ENCODE measurements around the gene ZP2. TPM values are rescaled to one million over a fixed set of nuclear protein-coding genes. Genes with fewer than 3 reads are reported as not detected.
"Not testable (repeated sequence)": the region's sequence is repeated elsewhere in the genome, so short reads cannot be mapped to it uniquely, and the experiment has no call there.

The ZP2 gene
- polyA plus RNA-seq, 3 donors = not detected

DNA sequence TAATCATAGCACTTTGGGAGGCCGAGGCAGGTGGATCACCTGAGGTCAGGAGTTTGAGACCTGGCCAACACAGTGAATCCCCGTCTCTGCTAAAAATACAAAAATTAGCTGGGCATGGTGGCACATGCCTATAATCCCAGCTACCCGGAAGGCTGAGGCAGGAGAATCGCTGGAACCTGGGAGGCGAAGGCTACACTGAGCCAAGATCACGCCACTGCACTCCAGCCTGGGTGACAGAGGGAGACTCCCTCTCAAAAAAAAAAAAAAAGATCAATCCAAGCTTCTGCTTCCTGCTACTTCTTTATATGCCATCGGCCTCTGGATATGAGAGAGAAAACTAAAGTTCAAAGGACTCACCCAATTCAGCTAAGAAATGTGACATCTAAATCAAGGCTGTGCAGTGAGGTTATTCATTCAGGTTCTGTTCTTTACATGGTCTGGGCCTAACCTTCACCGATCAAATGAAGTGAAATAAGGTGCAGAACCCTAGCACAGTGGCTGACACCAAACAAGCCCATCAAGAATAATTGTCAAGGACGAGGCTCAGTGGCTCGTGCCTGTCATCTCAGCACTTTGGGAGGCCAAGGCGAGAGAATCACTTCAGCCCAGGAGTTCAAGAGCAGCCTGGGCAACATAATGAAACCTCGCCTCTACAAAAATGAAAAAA, 25.6 kb downstream of the ZP2 start:
- 82 to 90% (median 86%) methylated on average over 12 of the region's 12 CpGs for WGBS, 3 donors
- H3K27ac ChIP-seq (ENCODE audit: low read depth, low read length) = no peak overlapping the region

DNA sequence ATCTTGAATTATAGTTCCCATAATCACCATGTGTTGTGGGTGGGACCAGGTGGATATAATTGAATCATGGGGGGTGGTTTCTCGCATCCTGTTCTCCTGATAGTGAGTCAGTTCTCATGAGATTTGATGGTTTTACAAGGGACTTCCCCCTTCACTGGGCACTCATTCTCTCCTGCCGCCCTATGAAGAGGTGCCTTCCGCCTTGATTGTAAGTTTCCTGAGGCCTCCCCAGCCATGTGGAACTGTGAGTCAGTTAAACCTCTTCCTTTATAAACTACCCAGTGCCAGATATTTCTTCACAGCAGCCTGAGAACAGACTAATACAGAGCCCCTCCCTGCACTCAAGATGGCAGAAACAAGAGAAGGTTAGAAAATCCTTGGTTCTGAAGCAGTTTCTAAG, 26.5 kb downstream of the ZP2 start:
- no peak overlapping the region for H3K27ac ChIP-seq (ENCODE audit: low read depth, low read length)
- WGBS, 3 donors = 75 to 83% (median 81%) methylated on average over 3 of the region's 3 CpGs

DNA sequence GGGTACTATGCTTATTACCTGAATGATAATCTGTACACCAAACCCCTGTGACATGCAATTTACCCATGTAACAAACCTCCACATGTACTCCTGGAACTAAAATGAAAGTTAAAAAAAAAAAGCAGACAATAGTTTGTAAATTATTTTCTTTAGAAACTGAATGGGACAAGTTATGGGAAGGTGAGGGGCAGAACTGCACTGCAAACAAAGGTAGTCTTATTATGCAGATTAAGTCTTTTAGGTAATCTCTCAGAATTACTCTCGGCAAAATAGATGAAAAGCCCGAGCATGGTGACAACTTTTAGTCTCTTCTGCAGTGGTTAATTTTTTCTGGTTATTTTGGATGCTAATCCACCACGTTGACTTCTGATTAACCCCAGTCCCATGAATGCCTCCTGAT, 27.4 kb downstream of the ZP2 start:
- WGBS, 3 donors = 78 to 91% (median 89%) methylated on average over 3 of the region's 3 CpGs
- H3K27ac ChIP-seq (ENCODE audit: low read depth, low read length) = no peak overlapping the region

DNA sequence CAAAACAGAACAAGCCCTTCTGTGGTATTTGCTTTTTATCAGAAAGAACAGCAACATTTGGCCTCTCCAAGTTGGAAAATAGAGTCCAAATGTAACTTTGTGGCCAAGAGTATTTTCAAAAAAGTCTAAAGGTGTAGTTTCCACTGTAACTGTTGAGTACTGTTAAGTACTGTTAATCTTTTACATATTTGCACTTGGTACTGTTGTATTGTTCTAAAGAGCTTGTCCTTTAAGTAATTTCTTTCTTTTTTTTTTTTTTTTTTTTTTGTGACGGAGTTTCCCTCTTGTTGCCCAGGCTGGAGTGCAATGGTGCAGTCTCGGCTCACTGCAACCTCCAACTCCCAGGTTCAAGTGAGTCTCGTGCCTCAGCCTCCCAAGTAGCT, 31.4 kb downstream of the ZP2 start:
- 78 to 90% (median 90%) methylated on average over 2 to 3 of the region's 3 CpGs for WGBS, 3 donors
- no peak overlapping the region for H3K27ac ChIP-seq (ENCODE audit: low read depth, low read length)

DNA sequence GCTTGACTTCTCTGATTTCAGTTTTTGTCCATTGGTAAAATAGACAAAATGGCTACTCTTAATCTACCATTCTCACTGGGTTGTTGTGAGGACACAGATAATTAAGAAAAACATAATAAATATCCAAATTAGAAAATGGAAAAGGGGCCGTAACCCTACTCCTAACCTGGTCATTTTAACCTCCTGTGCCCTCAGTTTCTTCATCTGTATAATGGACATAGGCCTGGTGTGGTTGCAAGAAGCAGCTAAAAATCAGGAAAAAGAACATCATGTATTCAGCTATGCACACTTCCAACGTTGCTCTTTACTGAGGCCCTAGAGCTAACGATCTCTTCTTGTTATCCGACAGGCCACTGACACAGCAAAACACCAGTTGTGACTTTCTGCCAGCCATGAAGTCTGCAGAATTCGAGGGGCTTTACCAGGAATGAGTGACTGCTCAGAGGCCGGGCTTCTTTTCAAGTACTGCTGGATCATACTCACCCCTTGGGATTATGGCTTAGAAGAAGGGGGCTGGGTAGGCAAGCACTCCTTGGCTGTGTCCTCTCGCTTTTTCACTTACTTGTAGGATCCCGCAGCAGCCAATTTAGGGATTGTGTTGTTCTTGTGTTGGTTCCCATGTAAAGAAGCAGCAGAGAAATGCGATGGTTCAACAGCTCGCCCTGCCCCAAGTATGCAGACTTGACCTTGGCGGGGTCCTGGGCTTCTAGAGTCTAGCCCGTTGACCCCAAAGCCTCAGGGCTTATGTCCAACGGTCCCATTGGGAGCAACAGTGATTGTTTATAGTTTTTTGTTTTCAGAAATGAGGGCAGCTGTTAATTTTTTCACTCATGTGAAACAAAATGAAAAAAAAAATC, 32.0 kb downstream of the ZP2 start:
- WGBS, 3 donors = 56 to 88% (median 76%) methylated on average over 13 of the region's 13 CpGs
- no peak overlapping the region for H3K27ac ChIP-seq (ENCODE audit: low read depth, low read length)

DNA sequence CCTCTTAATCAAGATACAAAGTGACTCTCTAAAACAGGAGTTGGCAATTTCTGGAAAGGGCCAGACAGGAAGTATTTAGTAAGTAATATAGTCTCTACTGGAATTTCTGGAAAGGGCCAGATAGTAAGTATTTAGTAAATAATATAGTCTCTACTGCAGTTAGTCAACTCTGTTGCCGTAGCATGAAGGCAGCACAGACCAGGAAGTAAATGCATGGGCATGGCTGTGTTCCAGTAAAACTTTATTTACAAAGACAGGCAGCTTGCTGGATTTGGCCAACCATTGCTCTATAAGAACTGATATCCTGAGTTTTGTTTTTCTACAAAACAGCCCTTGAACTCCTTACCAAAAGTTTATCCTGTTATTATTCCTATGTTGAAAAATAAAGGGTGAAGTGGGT, 36.0 kb downstream of the ZP2 start:
- no peak overlapping the region for H3K27ac ChIP-seq (ENCODE audit: low read depth, low read length)
- WGBS, 3 donors = 39 to 94% (median 90%) methylated on average over 1 of the region's 1 CpG

DNA sequence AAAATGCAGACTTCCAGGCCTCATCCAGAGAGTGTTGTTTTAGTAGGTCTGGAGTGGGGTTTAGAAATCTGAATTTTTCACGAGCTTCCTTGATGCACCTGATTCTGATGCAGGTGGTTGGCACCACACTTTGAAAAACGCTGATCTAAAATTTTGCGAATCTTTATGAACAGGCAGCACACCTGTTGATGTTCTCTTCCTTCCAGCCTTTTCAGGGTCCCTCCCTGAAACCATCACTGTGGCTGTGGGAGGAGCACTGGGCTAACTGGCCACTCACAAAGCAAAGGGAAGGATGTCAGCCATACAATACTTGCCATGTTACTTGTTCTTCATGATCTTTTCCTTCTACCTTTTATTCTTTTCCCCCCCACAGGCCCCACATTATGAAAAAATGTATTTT, 38.7 kb downstream of the ZP2 start:
- 91 to 97% (median 97%) methylated on average over 3 of the region's 3 CpGs for WGBS, 3 donors
- H3K27ac ChIP-seq (ENCODE audit: low read depth, low read length) = no peak overlapping the region

DNA sequence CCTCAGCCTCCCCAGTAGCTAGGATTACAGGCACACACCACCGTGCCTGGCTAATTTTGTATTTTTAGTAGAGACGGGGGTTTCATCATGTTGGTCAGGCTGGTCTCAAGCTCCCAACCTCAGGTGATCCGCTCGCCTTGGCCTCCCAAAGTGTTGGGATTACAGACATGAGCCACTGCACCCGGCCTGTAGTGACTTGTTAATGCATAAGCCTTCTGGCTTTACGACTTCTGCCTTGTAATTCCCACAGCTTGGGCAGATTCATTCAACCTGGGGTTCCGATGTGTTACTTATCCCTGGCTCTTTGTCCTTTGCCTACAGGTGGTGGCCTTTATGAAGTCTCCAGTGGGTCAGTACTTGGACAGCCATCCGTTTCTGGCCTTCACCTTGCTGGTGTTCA, 41.3 kb downstream of the ZP2 start:
- H3K27ac ChIP-seq (ENCODE audit: low read depth, low read length) = not testable (repeated sequence)
- 91 to 97% (median 95%) methylated on average over 8 of the region's 8 CpGs for WGBS, 3 donors

DNA sequence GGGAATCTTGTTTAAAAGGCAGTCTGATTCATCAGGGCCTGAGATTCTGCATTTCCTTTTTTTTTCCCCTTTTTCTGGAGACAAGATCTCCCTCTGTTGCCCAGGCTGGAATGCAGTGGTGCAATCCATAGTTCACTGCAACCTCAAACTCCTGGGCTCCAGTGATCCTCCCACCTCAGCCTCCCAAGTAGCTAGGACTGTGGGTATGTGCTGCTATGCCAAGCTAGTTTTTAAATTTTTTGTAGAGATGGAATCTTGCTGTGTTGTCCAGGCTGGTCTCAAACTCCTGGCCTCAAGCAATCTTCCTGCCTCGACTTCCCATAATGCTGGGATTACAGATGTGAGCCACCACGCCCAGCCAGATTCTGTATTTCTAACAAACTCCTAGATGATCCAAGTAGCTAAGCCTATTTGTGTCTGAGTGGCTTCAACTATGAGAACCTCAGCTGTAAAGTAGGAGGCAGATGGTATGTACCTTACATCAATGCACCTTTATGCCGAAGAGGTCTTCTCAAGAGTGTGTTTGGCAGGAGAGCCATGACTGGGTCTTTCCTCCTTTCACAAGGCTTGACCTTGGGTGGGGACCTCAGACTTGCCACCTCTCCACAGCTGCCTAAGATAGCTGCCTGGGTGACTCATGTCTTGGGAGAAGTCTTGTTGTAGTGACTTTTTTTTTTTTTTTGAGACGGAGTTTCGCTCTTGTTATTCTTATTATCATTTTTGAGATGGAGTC, 42.0 kb downstream of the ZP2 start:
- no peak overlapping the region for H3K27ac ChIP-seq (ENCODE audit: low read depth, low read length)

DNA sequence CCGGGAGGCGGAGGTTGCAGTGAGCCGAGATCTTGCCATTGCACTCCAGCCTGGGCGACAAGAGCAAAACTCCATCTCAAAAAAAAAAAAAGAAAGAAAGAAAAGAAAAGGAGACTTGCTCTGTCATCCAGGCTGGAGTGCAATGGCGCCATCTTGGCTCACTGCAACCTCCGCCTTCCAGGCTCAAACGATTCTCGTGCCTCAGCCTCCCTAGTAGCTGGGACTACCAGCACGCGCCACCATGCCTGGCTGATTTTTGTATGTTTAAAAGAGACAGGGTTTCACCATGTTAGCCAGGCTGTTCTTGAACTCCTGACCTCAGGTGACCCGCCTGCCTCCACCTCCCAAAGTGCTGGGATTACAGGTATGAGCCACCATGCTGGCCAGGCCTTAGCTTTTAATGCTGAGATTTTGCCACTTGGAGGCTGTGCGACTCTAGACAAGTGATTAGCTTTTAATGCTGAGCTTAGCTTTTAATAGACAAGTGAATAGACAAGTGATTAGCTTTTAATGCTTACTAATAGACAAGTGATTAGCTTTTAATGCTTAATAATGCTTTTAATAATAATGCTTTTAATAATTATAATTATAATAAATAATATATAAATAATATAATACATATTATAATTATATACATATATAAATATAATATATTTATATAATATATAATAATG, 43.3 kb downstream of the ZP2 start:
- 97 to 100% (median 97%) methylated on average over 12 of the region's 12 CpGs for WGBS, 3 donors
- no peak overlapping the region for H3K27ac ChIP-seq (ENCODE audit: low read depth, low read length)

More for the DNA sequence above, 42.0 kb downstream of the ZP2 start:
- WGBS, 3 donors = 93 to 98% (median 95%) methylated on average over 5 of the region's 5 CpGs

DNA sequence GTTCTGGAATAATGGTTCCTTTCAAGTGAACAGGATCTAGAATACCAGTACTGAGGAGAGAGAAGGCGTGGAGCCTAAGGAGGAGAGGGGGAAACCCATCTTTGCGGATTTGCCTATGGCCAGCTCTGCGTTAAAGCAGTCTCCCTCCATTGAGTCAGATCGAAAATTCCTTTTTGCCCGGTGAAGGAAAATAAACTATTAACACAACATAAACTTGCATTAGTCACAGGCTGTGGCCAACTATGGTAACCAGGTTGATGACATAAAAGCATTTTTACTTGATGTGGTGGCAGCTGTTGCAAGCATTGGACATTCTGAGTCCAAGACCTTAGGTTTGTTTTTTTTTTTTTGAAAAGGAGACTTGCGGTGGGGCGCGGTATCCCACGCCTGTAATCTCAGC, 44.0 kb downstream of the ZP2 start:
- 93 to 98% (median 97%) methylated on average over 8 to 9 of the region's 9 CpGs for WGBS, 3 donors
- H3K27ac ChIP-seq (ENCODE audit: low read depth, low read length) = no peak overlapping the region

DNA sequence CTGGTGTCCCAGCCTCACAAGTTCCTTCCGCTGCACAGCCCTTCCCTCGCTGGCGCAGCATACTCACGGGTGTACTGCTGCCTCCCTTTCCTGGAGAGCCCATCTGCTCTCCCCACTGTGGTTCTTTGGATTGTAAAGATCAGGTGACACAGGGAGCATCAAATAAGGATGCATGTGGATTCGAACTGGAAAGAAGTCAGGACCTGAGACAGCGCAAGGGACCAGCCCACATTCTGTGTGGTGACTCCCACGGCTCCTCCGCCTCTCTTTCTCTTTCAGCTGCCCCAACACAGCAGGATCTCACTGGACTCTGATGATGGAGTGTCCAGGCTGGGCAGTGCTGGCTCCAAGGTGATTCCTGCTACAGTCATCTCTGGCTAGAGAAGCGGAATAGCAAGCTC, 44.8 kb downstream of the ZP2 start:
- 89 to 92% (median 91%) methylated on average over 9 of the region's 9 CpGs for WGBS, 3 donors
- no peak overlapping the region for H3K27ac ChIP-seq (ENCODE audit: low read depth, low read length)

DNA sequence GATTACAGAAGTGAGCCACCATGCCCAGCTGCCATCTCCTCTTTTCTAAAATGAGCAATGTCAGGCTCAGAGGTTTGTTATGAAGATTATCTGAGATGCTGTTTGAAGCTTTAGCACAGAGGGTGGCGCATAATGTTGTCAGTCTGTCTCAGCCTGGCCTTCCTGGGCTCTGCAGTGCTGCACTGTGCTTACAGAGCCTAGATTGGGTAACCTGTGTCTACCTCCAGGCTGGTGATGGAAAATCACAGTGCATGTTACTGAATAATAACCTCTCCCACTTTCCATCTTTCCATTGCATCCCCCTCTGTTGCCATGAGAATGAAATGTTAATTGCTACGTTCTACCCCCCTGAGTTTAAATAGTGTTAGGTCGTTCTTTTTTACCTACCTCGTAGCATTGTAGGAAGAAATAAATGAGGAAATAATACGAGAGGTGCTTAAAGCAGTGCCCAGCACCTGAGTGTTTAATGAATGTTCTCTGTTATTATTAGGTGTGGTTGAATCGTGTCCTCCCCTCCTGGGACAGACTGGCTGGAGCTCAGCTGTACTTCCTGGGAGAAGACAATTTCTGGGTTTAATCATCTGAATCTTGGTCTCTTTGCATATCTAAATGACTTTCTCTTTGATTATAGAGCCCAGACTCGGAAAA, 46.7 kb downstream of the ZP2 start:
- WGBS, 3 donors = 92 to 96% (median 95%) methylated on average over 7 of the region's 7 CpGs
- no peak overlapping the region for H3K27ac ChIP-seq (ENCODE audit: low read depth, low read length)

DNA sequence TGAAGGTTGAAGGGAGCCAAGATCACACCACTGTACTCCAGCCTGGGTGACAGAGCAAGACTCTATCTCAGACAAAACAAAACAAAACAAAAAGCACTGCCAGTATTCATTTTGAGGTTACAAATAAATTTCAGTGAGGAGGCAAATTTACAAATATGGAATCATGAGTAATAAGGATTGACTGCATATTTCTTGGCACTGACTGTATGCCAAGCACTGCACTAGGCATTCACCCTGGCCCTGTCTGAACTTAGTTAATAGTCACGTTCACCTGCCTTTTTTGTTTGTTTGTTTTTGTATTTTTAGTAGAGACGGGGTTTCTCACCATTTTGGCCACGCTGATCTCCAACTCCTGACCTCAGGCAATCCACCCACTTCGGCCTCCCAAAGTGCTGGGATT, 47.8 kb downstream of the ZP2 start:
- WGBS, 3 donors = 70 to 90% (median 87%) methylated on average over 4 of the region's 4 CpGs

DNA sequence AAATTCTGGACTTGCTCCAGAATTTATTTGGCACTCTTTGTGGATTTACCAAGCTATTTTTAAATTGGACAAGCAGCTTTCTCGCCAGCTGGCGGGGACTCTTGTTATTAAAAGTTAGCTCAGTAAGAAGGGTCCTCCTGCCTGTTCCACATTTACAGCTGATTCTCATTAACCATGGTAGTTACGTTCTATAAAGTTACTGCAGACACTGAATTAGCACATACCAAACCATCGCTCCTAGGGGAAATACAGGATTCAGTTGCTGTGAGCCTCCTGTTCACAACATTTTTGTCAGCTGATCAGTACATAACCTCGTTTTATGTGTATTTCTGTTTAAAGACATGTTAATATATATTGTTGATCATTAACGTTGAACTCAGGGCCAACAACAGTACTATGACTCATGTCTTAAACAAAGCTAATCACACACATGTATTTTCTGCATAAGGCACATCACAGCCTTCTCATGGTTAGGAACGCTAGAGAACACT, 48.7 kb downstream of the ZP2 start:
- no peak overlapping the region for H3K27ac ChIP-seq (ENCODE audit: low read depth, low read length)
- 21 to 54% (median 36%) methylated on average over 7 of the region's 7 CpGs for WGBS, 3 donors

More for the DNA sequence above, 47.8 kb downstream of the ZP2 start:
- H3K27ac ChIP-seq (ENCODE audit: low read depth, low read length) = no peak overlapping the region

DNA sequence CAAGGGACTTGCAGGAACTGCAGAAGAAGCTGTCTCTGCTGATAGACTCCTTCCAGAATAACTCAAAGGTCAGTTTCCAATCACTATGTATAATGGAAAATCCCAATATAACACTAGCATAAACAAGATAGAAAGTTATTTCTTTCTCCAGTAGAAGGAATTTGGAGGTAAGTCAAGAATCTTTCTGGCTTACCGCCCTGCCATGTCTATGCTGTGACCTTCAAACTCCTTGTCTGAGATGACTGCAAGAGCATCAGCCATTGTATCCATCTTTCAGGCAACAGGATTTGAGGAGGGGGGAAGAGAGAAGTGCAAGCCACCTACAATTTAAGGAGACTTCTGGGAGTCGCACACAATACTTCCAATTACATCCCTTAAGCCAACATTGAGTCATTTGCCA, 50.2 kb downstream of the ZP2 start:
- H3K27ac ChIP-seq (ENCODE audit: low read depth, low read length) = no peak overlapping the region
- WGBS, 3 donors = 64 to 75% (median 69%) methylated on average over 2 of the region's 2 CpGs

DNA sequence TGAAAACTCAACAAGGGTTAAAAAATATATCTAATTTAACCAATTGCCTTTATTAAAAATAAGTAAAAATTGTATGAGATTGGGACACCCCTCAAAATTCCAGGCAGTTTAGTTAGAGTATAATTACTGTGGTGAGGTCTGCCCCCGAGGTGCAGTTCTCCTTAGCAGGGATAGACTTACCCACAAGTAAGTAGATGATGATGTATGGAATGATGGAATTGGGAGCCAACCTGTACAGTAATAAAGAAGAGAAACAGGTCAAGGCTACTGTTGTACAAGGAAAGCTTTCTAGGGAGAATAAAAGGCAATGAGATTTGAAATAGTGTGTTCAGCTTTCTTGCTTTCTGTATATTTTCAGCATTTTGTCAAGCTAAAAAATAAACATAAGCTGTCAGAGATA, 51.1 kb downstream of the ZP2 start:
- no peak overlapping the region for H3K27ac ChIP-seq (ENCODE audit: low read depth, low read length)
- 70 to 88% (median 81%) methylated on average over 1 of the region's 1 CpG for WGBS, 3 donors

DNA sequence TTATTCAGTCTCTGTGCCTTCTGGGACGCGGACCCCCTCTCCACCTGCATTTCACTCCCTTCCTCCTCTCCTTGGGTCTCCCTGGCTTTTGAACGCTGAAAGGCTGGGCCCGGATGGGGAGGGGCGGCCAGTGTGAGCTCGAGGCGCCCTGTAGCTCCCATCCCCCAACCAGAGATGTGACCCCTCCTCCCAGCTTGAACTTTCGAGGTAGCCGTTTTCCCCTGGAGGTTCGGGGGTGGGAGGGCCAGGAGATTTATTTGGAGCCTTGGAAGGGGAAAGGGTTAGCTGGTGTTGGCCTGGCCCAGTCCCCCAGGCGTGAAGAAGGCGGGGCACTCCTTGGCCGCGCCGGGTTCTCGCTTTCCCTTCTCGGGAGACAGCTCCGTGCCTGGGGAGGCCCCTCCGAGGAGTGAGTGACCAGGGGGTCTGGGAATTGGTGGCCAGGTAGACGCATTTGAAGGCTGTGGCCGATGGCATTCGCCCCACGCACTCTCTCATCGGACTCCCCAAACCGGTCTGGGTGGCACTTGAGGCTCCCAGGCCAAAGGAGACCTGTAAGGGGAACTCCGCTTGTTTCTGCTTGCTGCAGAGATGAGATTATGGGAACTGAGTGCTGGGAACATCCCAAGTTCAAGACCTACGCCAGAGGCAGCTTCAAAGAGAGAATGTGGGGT, 52.0 kb downstream of the ZP2 start:
- WGBS, 3 donors = 3 to 10% (median 3%) methylated on average over 27 of the region's 27 CpGs
- H3K27ac ChIP-seq (ENCODE audit: low read depth, low read length) = no peak overlapping the region
